ENCODE data around the gene SOD3. TPM values are rescaled to one million over a fixed set of nuclear protein-coding genes. Genes with fewer than 3 reads are reported as not detected.

The SOD3 gene
- total RNA-seq, 3 donors from 2014 or later (not counting 1 experiment from before 2014, with no cell fraction given), result not detected

DNA sequence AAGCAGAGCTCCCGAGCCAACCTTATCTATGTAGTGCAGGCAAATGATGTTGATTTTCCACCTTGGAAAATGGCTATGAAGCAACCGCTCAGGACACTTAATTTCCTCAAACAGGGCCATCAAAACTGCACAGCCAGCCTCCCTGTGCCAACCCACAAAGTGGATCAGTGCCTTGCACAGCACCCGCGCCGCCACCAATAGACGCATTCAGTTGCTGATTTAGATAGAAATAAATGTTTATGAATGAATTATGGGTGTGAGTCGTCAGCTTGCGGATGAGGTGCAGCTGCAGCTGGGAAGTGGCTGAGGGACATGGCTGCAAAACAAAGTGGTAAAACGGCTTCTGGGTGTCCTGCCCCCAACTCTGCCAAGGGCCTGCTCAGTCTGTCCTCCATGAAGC is 47.0 kb downstream of the SOD3 start:
- no peaks in the 10 kb centered on the region for H3K4me1 Mint-ChIP-seq
- TF ChIP-seq CTCF (IDR thresholded peaks at IDR 0.05), result no peak
- no peaks in the 10 kb centered on the region for H3K9me3 Mint-ChIP-seq
- no peaks in the 10 kb centered on the region for H3K27me3 Mint-ChIP-seq (ENCODE audit: low read depth in 2 of 2)
- H3K4me3 Mint-ChIP-seq, result no peak overlapping the region
- intact Hi-C loops (cut with micrococcal nuclease), result no loop called here
- Histone ChIP-seq H3K36me3 (ENCODE audit: control insufficient read depth, insufficient read depth, low read length) (no peaks in the 10 kb centered on the region), H3K27ac (ENCODE audit: low read length) (no peak overlapping the region), H3K9me3 (ENCODE audit: control insufficient read depth, insufficient read depth, low read length) (no peaks in the 10 kb centered on the region), H3K4me3 (ENCODE audit: low read length) (no peak overlapping the region), H3K27me3 (ENCODE audit: control insufficient read depth, insufficient read depth, low read length) (no peaks in the 10 kb centered on the region), H3K4me1 (ENCODE audit: control insufficient read depth, insufficient read depth, low read length) (no peaks in the 10 kb centered on the region)
- no peak for DNase-seq
- H3K36me3 Mint-ChIP-seq, result no peaks in the 10 kb centered on the region
- WGBS (ENCODE audit: insufficient coverage), result 91% methylated on average over 9 of the region's 9 CpGs
- H3K27ac Mint-ChIP-seq, result no peak overlapping the region
- no peak for ATAC-seq

- ATAC-seq (no peak), DNase-seq (no peak)
- Histone ChIP-seq H3K9me3 (ENCODE audit: control insufficient read depth, insufficient read depth, low read length) (no peaks in the 10 kb centered on the region), H3K4me3 (ENCODE audit: low read length) (no peak overlapping the region), H3K27ac (ENCODE audit: low read length) (no peak overlapping the region), H3K27me3 (ENCODE audit: control insufficient read depth, insufficient read depth, low read length) (no peaks in the 10 kb centered on the region), H3K36me3 (ENCODE audit: control insufficient read depth, insufficient read depth, low read length) (no peaks in the 10 kb centered on the region), H3K4me1 (ENCODE audit: control insufficient read depth, insufficient read depth, low read length) (no peaks in the 10 kb centered on the region)
- no peaks in the 10 kb centered on the region for H3K27me3 Mint-ChIP-seq (ENCODE audit: low read depth in 2 of 2)
- TF ChIP-seq CTCF (IDR thresholded peaks at IDR 0.05), result no peak
- H3K4me1 Mint-ChIP-seq, result no peaks in the 10 kb centered on the region
- H3K9me3 Mint-ChIP-seq, result no peaks in the 10 kb centered on the region
- no peak overlapping the region for H3K27ac Mint-ChIP-seq
- H3K4me3 Mint-ChIP-seq, result no peak overlapping the region
- H3K36me3 Mint-ChIP-seq, result no peaks in the 10 kb centered on the region
- 80% methylated on average over 3 of the region's 3 CpGs for WGBS (ENCODE audit: insufficient coverage)
- intact Hi-C loops (cut with micrococcal nuclease), result no loop called here
These were observed 47.7 kb downstream of the SOD3 start for GRCh38 chr4:24843096-24843495.

DNA sequence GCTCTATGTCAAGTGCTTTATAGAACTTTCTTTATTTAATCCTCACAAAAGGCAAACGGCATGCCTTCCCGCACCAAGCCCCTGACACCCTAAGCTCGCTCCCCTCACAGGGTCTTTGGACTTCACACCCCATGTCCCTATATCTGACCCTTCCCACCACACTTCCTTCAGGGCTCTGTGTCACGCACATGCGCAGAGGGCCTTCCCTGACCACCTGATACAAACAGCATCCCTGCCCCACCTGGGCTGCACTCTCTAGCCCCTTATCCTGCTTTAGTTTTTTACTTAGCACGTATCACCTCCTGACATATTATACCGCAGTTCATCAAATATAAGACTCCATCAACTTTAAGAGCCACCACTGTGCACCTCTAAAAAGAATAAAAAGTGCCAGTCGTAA is 49.8 kb downstream of the SOD3 start:
- no peak for TF ChIP-seq CTCF (IDR thresholded peaks at IDR 0.05)
- Mint-ChIP-seq H3K9me3 (no peaks in the 10 kb centered on the region), H3K27me3 (ENCODE audit: low read depth in 2 of 2) (peaks cover 0 to under 1% of the 10 kb centered on the region in 2 donors), H3K36me3 (no peaks in the 10 kb centered on the region), H3K4me3 (no peak overlapping the region), H3K4me1 (no peaks in the 10 kb centered on the region), H3K27ac (no peak overlapping the region)
- ATAC-seq (no peak), DNase-seq (no peak)
- H3K27me3 ChIP-seq (ENCODE audit: control insufficient read depth, insufficient read depth, low read length), result no peaks in the 10 kb centered on the region
- H3K4me1 ChIP-seq (ENCODE audit: control insufficient read depth, insufficient read depth, low read length), result no peaks in the 10 kb centered on the region
- no peaks in the 10 kb centered on the region for H3K36me3 ChIP-seq (ENCODE audit: control insufficient read depth, insufficient read depth, low read length)
- 93% methylated on average over 7 of the region's 8 CpGs for WGBS (ENCODE audit: insufficient coverage)
- H3K27ac ChIP-seq (ENCODE audit: low read length), result no peak overlapping the region
- H3K9me3 ChIP-seq (ENCODE audit: control insufficient read depth, insufficient read depth, low read length), result no peaks in the 10 kb centered on the region
- no peak overlapping the region for H3K4me3 ChIP-seq (ENCODE audit: low read length)
- intact Hi-C loops (cut with micrococcal nuclease), result no loop called here

GRCh38 chr4:24845902-24846301 is 50.5 kb downstream of the SOD3 start:
- no peaks in the 10 kb centered on the region for H3K9me3 Mint-ChIP-seq
- H3K4me3 ChIP-seq (ENCODE audit: low read length), result no peak overlapping the region
- H3K9me3 ChIP-seq (ENCODE audit: control insufficient read depth, insufficient read depth, low read length), result no peaks in the 10 kb centered on the region
- H3K4me1 Mint-ChIP-seq, result no peaks in the 10 kb centered on the region
- no peaks in the 10 kb centered on the region for H3K27me3 ChIP-seq (ENCODE audit: control insufficient read depth, insufficient read depth, low read length)
- no peak for TF ChIP-seq CTCF (IDR thresholded peaks at IDR 0.05)
- H3K36me3 ChIP-seq (ENCODE audit: control insufficient read depth, insufficient read depth, low read length), result no peaks in the 10 kb centered on the region
- 87% methylated on average over 5 of the region's 5 CpGs for WGBS (ENCODE audit: insufficient coverage)
- no peak overlapping the region for H3K27ac ChIP-seq (ENCODE audit: low read length)
- H3K4me3 Mint-ChIP-seq, result no peak overlapping the region
- ATAC-seq (no peak), DNase-seq (no peak)
- H3K27me3 Mint-ChIP-seq (ENCODE audit: low read depth in 2 of 2), result peaks cover 0 to 2% of the 10 kb centered on the region in 2 donors
- intact Hi-C loops (cut with micrococcal nuclease), result no loop called here
- no peak overlapping the region for H3K27ac Mint-ChIP-seq
- H3K4me1 ChIP-seq (ENCODE audit: control insufficient read depth, insufficient read depth, low read length), result no peaks in the 10 kb centered on the region
- no peaks in the 10 kb centered on the region for H3K36me3 Mint-ChIP-seq

All from natural killer cell (primary cell).